Stimulated activated CD4-positive, alpha-beta T cell treated with anti-CD3 and anti-CD28 coated beads, Interleukin-15, amount 100 ng/mL, for 48 hours (primary cell): Measurements from ENCODE around the gene EML3.
"Not testable (repeated sequence)": the region's sequence is repeated elsewhere in the genome, so short reads cannot be mapped to it uniquely, and the experiment has no call there.

Experiments used
- DNase-seq, 2 donors: peaks; one replicate each; pipeline ENCODE4 v3.0.0-alpha.2; 2020; ENCODE audit warnings: low read depth in 2 of 2

Gene EML3

GRCh38 chr11:62599069-62599696 is 13.4 kb downstream of the EML3 start:
- peak; percentile 96 to 97 for DNase-seq

DNA sequence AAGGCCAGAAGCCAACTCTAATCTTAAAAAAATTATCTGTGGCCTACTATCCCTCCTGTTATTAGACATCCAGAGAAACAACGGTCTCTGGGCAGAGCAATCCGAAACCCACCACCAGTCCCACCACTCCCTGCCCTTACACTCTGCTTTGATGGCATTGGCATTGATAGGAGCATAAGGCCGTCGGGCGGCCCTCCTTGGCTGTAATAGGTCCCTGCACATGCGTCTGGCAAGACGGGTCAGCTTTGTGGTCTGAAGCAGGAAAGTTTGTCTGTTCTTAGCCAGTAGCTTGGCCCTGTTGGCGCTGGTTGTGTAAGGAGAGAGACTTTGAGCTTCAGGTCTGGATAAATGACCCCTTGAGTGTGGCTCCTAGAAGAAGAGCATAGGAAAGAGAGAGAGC is 17.5 kb downstream of the EML3 start:
- no peak for DNase-seq

DNA sequence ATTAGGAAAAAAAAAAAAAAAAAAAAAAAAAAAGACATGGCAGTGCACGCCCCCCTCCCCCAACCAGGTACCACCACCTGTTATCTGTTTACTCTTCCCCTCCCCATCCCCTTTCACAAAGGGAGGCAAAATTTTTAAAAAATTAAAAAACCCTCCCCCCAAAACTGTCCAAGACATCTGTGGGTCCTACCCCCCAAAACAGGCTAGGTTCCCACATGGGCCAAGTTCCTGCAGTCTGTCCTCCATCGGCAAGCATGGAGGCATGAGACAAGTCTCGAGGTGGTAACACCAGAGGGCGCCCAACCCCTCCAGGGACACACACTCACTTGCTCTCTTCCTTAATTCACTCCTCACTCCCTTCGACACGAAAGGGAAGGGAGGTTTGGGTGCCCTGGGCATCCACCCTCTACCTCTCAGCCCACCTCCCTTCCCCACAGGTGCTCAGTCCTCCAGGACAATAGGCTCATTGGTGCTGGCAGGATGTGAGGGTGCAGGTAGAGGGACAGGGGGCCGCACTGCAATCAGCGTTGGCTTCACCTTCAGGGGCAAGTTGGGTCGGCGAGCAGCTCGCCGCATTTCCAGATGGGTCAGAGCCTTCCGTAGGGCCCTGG is 19.0 kb downstream of the EML3 start:
- peak; percentile 62 to 74 for DNase-seq

DNA sequence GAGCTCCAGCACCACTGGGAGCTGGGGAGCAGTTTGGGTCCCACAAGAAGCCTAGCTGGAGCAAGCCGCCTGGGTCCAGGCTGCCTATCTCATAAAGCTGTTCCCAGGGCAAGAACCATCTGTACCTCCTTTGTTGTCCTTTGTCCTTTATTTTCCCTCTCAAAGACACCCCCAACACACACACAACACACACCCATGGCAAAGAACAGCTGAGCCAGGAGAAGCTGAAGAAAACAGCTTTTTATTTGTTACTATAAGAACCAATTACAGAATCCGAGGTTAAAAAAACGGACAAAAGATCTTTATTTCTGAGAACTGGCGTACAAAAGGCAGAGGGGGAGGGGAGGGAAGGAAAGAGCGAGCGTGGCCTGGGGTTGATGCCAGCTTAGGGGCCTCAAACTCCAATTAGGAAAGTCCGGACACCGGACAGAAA is 19.6 kb downstream of the EML3 start:
- DNase-seq = no peak

GRCh38 chr11:62592146-62592815 is 20.3 kb downstream of the EML3 start:
- DNase-seq = no peak

- DNase-seq = peak; percentile 94 to 95
Measured at GRCh38 chr11:62591448-62592145, 21.0 kb downstream of the EML3 start, which contains the start of gene TUT1. Gene TUT1 (minus strand): TSS chr11:62591523. CDS start chr11:62591485, 38 bp downstream.

DNA sequence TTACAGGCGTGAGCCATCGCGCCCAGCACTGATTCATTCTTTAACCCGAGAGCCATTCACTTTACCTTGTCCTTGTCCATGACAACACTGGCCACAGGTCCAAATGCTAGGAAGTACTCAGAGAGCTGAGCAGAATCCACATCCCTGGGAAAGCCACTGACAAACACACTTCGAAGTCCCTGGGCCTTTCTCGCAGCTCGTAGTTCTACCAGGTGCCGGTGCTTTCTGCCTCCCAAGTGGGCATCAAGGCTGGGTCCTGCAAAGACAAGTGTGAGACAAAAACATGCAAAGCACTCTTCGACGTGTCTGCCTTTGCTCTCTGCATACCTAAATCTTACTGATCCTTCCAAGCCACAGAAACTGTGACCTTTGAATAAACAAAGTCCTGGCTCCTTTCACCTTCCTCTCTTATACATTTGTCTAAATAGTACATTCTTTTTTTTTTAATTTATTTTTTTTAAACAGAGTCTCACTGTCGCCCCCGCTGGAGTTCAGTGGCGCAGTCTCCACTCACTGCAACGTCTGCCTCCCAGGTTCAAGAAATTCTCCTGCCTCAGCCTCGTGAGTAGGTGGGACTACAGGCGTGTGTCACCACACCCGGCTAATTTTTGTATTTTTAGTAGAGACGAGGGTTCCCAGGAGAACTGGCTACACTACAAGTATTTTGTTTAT is 23.5 kb downstream of the EML3 start:
- no peak for DNase-seq

DNA sequence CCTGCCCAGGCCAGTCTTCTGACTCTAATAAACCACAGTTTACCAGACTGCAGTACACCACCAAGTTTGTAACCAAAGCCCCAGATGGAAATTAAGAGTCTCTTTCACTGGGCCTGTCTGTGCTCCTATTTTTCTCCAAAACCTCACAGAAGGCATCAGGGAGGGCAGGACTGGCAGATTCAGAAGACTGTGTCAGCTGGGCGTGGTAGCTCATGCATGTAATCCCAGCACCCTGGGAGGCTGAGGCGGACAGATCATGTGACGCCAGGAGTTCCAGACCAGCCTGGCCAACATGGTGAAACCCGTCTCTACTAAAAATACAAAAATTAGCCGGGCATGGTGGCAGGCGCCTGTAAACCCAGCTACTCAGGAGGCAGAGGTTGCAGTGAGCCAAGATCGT is 27.2 kb downstream of the EML3 start:
- not testable (repeated sequence) for DNase-seq

- not testable (repeated sequence) for DNase-seq
Measured at GRCh38 chr11:62581735-62582134, 30.8 kb downstream of the EML3 start.

GRCh38 chr11:62580959-62581715 is 31.4 kb downstream of the EML3 start:
- DNase-seq = no peak

GRCh38 chr11:62579252-62579651 is 33.3 kb downstream of the EML3 start:
- DNase-seq = no peak

DNA sequence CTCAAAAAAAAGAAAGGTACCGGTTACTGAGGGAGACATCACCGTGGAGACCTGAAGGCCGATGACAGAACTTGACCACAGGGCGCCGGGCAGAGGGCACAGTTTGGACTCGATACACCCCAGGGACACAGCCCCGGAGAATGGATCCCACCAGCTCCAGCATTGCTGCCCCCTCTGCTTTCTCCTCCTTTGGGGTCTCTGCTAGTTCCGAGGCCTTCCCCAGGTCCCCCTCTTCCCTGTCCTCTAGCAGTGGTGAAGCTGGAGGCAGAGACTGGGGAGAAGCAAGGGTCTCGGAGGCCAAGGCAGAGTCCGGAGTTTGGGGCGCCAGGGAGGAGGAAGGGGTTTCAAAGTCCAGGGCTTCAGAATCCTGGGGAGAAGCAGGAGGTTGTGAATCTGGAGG is 34.0 kb downstream of the EML3 start:
- DNase-seq = no peak

GRCh38 chr11:62577046-62577714 is 35.4 kb downstream of the EML3 start:
- DNase-seq = no peak

DNA sequence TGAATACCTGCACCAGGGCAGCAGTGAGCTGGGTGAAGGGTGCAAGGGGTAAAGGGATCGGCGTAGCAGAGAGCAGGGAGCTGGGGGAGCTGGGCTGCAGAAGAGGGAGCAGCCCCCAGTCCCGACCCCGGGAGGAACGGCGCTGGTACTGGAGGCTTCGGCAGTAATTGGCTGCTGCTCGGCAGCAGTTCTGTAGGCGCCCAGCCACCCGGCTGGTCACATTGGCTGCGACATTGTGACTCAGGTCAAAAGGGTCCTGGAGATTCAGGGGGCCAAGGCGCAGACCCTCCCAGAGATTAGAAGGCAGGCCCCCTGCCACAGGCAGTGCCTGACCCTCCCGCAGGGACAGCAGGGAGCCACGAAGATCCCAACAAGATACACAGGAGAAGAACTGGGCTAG is 36.7 kb downstream of the EML3 start:
- no peak for DNase-seq

GRCh38 chr11:62575156-62575555 is 37.4 kb downstream of the EML3 start:
- no peak for DNase-seq

- no peak for DNase-seq
Measured at GRCh38 chr11:62574363-62575071, 38.1 kb downstream of the EML3 start.

GRCh38 chr11:62573592-62574362 is 38.8 kb downstream of the EML3 start, which contains the start of gene EEF1G:
Gene EEF1G (minus strand): TSS chr11:62573891. CDS start chr11:62573842, 49 bp downstream.
- peak; percentile 97 to 98 for DNase-seq

DNA sequence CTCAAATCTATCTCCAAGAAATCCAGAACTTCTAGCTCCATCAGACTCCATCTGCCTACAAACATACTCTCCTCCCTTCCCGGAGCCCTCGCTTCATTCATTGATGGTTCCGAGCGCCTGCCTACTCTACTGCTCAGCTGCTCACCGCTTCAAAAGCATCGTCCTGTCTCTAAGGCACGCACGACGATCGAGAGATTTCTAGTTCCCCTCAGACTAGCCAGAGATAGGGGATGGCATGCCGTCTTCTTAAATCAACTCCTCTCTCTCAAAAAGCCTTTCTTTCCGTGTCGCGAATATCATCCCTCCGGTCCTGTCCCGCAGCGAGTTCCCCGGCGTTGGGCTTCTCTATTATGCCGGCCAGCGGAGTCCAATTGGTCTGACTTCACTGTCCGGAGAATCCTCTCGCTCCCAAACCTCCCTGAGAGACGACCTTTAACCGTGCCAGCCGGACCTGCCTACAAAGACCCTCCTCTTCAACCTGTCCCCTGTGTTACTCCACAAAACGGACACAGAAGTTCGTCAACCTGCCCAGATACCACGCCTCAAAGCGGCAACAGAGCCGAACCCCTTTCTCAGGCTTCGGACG is 39.5 kb downstream of the EML3 start:
- DNase-seq = no peak

DNA sequence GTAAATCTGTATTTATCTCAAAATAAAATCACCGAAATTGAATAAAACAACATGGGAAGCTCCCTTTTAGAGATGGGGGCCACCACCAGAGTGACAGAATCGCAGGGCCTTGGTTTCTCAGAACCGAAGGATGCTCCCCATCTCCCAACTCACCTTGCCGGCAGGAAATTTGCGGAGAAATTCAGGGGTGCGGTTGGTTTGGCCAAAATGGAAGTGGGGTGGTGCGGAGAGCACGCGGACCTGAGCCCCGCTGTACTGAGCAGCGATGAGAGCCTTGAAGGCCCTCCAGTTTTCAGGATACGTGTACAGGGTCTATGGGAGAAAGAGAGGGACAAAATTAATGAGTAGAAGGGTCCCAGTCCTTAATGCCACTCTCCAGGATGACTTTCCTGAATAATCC is 40.1 kb downstream of the EML3 start:
- no peak for DNase-seq
